Measurements from ENCODE around the gene BLACAT1. TPM values are rescaled to one million over a fixed set of nuclear protein-coding genes. Genes with fewer than 3 reads are reported as not detected.
"Not testable (repeated sequence)": the region's sequence is repeated elsewhere in the genome, so short reads cannot be mapped to it uniquely, and the experiment has no call there.

BLACAT1 gene
- total RNA-seq, 1 experiment from 2014 or later: not detected

DNA sequence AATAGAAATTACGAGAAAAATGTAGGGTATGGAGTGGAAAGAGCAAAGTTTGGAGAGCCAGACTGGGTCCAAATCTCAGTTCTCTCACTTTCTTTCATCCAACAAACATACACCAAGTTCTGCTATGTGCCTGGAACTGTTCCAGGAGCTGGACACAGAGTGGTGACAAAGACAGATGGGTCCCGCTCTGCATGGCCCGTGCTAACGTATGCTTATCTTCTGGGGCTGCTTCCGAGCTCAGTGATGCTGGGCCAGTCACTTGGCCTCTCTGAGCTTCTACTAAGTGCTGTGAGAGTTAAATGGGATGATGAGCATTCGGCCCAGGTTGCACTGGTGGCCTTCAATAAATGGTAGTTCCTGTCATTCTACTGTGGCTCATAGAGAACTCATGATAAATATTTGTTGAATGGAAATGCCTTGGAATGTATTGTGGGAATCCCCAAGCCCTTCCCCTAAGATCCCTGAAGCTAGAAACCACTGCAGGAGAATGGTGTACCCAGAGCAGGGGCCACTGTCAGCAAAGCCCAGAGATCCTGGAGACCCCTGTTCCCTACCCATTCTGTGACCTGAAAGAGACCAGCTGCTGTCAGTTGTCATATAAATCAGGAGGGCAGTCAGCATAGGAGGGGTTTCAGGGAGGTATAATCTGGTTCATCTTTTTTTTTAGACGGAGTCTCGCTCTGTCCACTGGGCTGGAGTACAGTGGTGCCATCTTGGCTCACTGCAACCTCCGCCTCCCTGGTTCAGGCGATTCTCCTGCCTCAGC is 37.8 kb downstream of the BLACAT1 start:
- no peak for DNase-seq (ENCODE audit: low read depth)

DNA sequence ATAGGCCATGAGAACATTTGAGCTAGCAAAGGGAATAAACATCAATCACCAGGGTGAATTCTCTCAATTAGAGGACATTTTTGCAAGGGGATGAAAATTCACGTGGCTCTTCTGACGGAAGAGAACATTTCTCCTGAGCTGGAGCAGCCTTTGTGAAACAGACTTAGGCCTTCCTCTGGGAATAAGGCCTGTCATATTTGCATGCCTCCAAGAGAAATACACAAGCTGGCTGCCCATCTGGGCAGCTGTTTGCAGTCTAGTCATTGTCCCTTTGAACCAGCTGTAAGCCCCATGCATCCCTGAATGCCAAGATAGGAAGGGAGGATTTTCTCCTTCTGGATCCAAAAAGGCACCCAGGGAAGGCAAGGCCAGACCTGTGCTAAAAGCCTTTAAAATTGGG is 39.5 kb downstream of the BLACAT1 start:
- no peak for DNase-seq (ENCODE audit: low read depth)

GRCh38 chr1:205410581-205411298 is 45.1 kb downstream of the BLACAT1 start:
- DNase-seq (ENCODE audit: low read depth): no peak

DNA sequence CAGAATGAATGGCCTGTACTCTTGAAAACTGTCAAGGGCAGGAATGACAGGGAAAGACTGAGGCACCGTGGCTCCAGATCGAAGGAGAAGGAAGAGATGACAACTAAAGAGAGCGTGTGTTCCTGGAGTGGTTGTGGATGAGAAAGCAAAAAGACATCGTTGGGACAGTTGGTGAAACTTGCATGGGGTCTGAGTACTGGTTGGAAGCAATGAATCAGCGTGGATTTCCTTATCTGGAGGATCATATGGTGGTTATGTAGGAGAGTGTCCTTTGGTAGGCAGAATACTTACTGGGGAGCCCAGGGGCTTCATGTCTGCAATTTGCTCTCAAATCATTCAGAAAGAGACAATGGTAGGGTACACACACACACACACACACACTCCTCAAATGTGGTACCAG is 47.9 kb downstream of the BLACAT1 start:
- no peak for DNase-seq (ENCODE audit: low read depth)

DNA sequence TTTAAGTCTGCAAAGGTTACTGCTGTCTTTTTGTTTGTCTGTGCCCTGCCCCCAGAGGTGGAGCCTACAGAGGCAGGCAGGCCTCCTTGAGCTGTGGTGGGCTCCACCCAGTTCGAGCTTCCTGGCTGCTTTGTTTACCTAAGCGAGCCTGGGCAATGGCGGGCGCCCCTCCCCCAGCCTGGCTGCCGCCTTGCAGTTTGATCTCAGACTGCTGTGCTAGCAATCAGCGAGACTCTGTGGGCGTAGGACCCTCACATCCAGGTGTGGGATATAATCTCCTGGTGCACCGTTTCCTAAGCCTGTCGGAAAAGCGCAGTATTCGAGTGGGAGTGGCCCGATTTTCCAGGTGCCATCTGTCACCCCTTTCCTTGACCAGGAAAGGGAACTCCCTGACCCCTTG is 49.6 kb downstream of the BLACAT1 start:
- not testable (repeated sequence) for DNase-seq (ENCODE audit: low read depth)

Other genes starting within 250 kb of the BLACAT1 start
- gene DSTYK, start 244.3 kb downstream of the BLACAT1 start, total RNA-seq (2014; rRNA removed): 7.2 and 8.1 TPM in 2 replicates
- gene TMCC2, start 228.1 kb downstream of the BLACAT1 start, total RNA-seq (2014; rRNA removed): 2.8 and 3.3 TPM in 2 replicates
- 0.46 and 0.64 TPM in 2 replicates for gene NUAK2, start 134.3 kb downstream of the BLACAT1 start, total RNA-seq (2014; rRNA removed)
- gene KLHDC8A, start 99.1 kb downstream of the BLACAT1 start, total RNA-seq (2014; rRNA removed): not detected in 2 replicates
- not detected in 2 replicates for gene LEMD1, start 34.0 kb downstream of the BLACAT1 start, total RNA-seq (2014; rRNA removed)
- 0.34 and 0.71 TPM in 2 replicates for gene CDK18, start 48.6 kb upstream of the BLACAT1 start, total RNA-seq (2014; rRNA removed)
- 10.5 and 13.3 TPM in 2 replicates for gene ELK4, start 176.0 kb upstream of the BLACAT1 start, total RNA-seq (2014; rRNA removed)
- gene SLC45A3, start 224.5 kb upstream of the BLACAT1 start, total RNA-seq (2014; rRNA removed): 4.1 and 5.6 TPM in 2 replicates